ENCODE data around the gene VPS13D. TPM values are rescaled to one million over a fixed set of nuclear protein-coding genes. Genes with fewer than 3 reads are reported as not detected.

VPS13D gene
- total and polyA plus RNA-seq, 2 of the 4 experiments (the other 2 are of a cell fraction): 9.0 to 16.3 TPM

- intact Hi-C loops (cut with micrococcal nuclease): no loop called here
- no peak overlapping the region for H3K4me2 ChIP-seq (ENCODE audit: low read depth, low read length)
Measured at GRCh38 chr1:12450090-12450755, 220.4 kb downstream of the VPS13D start.

More at GRCh38 chr1:12450090-12450755, 220.4 kb downstream of the VPS13D start:
- Histone ChIP-seq H3K14ac (replicated peaks; ENCODE audit: low read depth, low read length) (peak overlapping the region; percentile 37; the same call in 1 of the 2 replicates), H4K20me1 (ENCODE audit: insufficient read depth, low read length) (no peaks in the 10 kb centered on the region), H4K5ac (ENCODE audit: low read depth, low read length) (peak overlapping the region; percentile 69), H3K79me1 (ENCODE audit: low read depth in 1 of 2, low read length in 2 of 2) (peaks cover 5 to 32% of the 10 kb centered on the region in 2 experiments; a peak in 2 of 4 replicates), H2AFZ (replicated peaks; ENCODE audit: low read length, poor library complexity) (no peak overlapping the region), H3K56ac (ENCODE audit: extremely low read depth, insufficient read depth, low read length) (no peak overlapping the region), H3K4me3 (ENCODE audit: insufficient read depth, low read depth, low read length) (no peak overlapping the region), H4K91ac (ENCODE audit: insufficient read depth, low read depth, low read length) (peak overlapping the region; percentile 53), H2BK5ac (ENCODE audit: low read depth, low read length, poor library complexity, severe bottlenecking) (peak overlapping the region; percentile 95), H3K4me1 (ENCODE audit: control insufficient read depth, insufficient read depth, low read length) (peaks cover 32% of the 10 kb centered on the region), H2BK20ac (ENCODE audit: low read depth, low read length) (peak overlapping the region; percentile 74), H3K9me3 (ENCODE audit: control insufficient read depth, insufficient read depth, low read length) (no peaks in the 10 kb centered on the region), H2AK9ac (replicated peaks; ENCODE audit: low read depth, low read length, poor library complexity) (peak overlapping the region; percentile 7), H3K18ac (ENCODE audit: low read depth, low read length) (peak overlapping the region; percentile 83), H2AK5ac (ENCODE audit: low read depth, low read length) (peak overlapping the region; percentile 80; the same call in 1 of the 2 replicates), H3K27ac (ENCODE audit: insufficient read depth, low read length) (peak overlapping the region; percentile 87; the same call in 1 of the 2 replicates), H4K8ac (ENCODE audit: low read depth in 2 of 2, low read length in 2 of 2) (peak overlapping the region in 1 of 2 experiments; percentile 49; a peak in 3 of 4 replicates), H3K27me3 (ENCODE audit: control insufficient read depth, insufficient read depth, low read length) (no peaks in the 10 kb centered on the region), H3K23ac (ENCODE audit: low read depth, low read length) (peak overlapping the region; percentile 31; the same call in 1 of the 2 replicates), H3K9ac (ENCODE audit: low read depth, low read length) (no peak overlapping the region), H3K4ac (ENCODE audit: low read depth, low read length) (peak overlapping the region; percentile 69), H3K36me3 (ENCODE audit: control insufficient read depth, insufficient read depth, low read length) (peaks cover 2% of the 10 kb centered on the region; the same call in 1 of the 2 replicates), H2BK120ac (ENCODE audit: low read depth, low read length) (peak overlapping the region; percentile 85), H3K9me1 (ENCODE audit: insufficient read depth, low read length) (peaks cover 26% of the 10 kb centered on the region), H2BK15ac (ENCODE audit: low read depth, low read length) (peak overlapping the region; percentile 81; the same call in 2 of the 3 replicates)
- ATAC-seq (ENCODE audit: low read depth) (no peak), DNase-seq (no peak)
- ChIA-PET CTCF (interaction anchor here (0.9 kb wide), 1 partner anchor 27 kb away, joined by 3 read pairs; no protein-coding TSS in a partner anchor), POLR2A (ENCODE audit: unreplicated experiment) (no interaction called here)
- 25% methylated on average over 2 of the region's 10 CpGs; no CpG with 5 or more reads in 1 of the 2 experiments for WGBS, 2 experiments (ENCODE audit: extremely low coverage in 2 of 2, insufficient read length in 1 of 2)
- dilution Hi-C loops (cut with HindIII; ENCODE audit: low sequenced_read_pairs, unreplicated experiment): no loop called here
- BruUV-seq (replicated peaks): no TSS peak
- TF ChIP-seq RCOR1 (IDR thresholded peaks at IDR 0.05; ENCODE audit: insufficient replicate concordance, low read length): no peak
- no peak for TF ChIP-seq FOS (IDR thresholded peaks at IDR 0.05; ENCODE audit: low read depth, low read length)
- TF ChIP-seq USF2 (IDR thresholded peaks at IDR 0.05; ENCODE audit: low read depth, low read length): no peak
- TF ChIP-seq MAFK (IDR thresholded peaks at IDR 0.05; ENCODE audit: low read depth, low read length): no peak
- no peak for TF ChIP-seq CTCF (conservative IDR thresholded peaks at IDR 0.05; ENCODE audit: low read depth, low read length)
- in situ Hi-C loops (cut with MboI; ENCODE audit: low sequenced_read_pairs): no loop called here
